GM21619 (cell line): ENCODE data around the gene DYNC1I1.

Source experiments
- ATAC-seq: cut with Tn5 transposase; IDR thresholded peaks from one replicate; pipeline ENCODE4 v1.9.1; 2021; ENCODE audit not compliant: unreplicated experiment

Gene DYNC1I1

GRCh38 chr7:96126382-96126781, 354.0 kb downstream of the DYNC1I1 start:
- ATAC-seq: no peak

GRCh38 chr7:96127746-96128145, 355.4 kb downstream of the DYNC1I1 start:
- ATAC-seq: no peak

GRCh38 chr7:96131525-96131924, 359.2 kb downstream of the DYNC1I1 start:
- no peak for ATAC-seq

- no peak for ATAC-seq
These were observed 362.9 kb downstream of the DYNC1I1 start for GRCh38 chr7:96135241-96135640.

GRCh38 chr7:96136600-96137239, 364.4 kb downstream of the DYNC1I1 start:
- no peak for ATAC-seq

- ATAC-seq: no peak
These were observed 371.3 kb downstream of the DYNC1I1 start for GRCh38 chr7:96143495-96144259.

- no peak for ATAC-seq
These were observed 371.8 kb downstream of the DYNC1I1 start for GRCh38 chr7:96144260-96144526.
